GM21381 (cell line): ENCODE results near the gene CCDC127.

Experiments
- ATAC-seq: cut with Tn5 transposase; IDR thresholded peaks from one replicate; pipeline ENCODE4 v1.9.1; 2021; ENCODE audit warnings: mild to moderate bottlenecking, moderate library complexity; ENCODE audit not compliant: unreplicated experiment

The CCDC127 gene

DNA sequence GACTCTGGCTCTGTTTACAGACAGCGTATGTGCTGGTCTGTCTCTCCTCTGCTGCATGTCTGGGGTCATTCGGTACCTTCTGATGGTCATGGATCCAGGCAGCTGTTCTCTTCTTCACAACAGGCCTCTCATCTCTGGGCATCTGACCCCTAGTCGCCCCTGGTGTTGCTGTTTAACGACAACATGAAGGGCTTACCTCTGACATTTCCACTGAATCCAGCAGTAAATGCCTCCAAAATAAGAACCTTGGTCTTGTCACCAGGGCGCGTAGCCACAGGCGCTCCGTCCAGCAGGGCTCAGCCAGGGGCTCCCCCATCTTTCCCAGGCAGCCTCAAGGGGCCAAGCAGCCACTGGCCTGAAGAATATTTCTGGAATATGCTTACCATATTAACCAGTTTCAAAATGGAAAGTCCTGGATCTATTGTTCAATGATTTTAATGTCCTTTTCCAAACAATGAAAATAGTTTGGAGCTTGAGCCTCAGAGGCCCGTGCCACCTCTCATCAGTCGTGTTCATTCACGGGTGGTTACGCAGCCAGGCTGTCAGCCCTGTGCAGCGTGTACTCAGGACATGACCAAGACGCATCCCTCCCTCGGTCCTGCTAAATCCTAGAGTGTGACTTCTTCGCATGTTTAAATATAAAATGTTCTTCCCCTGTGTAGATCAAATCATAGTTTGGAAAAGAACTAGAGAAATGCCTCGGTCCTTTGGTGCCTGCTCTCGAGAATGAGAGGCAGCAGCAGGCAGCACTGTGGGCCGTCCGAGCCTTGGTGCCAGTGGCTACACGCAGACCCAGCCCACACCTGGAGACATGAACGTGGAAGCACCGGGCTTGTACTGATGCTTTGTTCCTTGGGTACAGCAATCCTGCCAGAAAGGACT is 56.8 kb downstream of the CCDC127 start:
- ATAC-seq, result no peak

DNA sequence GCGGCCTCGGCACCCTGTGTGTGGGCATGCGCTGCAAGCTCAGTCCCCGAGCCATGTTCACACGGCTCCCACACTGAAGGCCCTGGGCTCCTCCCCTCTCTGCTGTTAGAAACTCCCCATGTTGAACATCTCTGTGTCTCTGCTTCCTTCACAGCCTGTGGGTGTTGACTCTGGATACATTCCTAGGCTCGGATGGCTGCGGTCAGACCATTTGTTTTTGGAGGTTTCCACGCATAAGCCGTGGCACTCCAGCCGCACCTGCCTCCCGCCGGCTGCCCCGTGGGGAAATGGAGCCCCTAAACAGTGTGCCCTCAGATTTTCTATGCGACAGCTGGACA is 57.8 kb downstream of the CCDC127 start:
- no peak for ATAC-seq

DNA sequence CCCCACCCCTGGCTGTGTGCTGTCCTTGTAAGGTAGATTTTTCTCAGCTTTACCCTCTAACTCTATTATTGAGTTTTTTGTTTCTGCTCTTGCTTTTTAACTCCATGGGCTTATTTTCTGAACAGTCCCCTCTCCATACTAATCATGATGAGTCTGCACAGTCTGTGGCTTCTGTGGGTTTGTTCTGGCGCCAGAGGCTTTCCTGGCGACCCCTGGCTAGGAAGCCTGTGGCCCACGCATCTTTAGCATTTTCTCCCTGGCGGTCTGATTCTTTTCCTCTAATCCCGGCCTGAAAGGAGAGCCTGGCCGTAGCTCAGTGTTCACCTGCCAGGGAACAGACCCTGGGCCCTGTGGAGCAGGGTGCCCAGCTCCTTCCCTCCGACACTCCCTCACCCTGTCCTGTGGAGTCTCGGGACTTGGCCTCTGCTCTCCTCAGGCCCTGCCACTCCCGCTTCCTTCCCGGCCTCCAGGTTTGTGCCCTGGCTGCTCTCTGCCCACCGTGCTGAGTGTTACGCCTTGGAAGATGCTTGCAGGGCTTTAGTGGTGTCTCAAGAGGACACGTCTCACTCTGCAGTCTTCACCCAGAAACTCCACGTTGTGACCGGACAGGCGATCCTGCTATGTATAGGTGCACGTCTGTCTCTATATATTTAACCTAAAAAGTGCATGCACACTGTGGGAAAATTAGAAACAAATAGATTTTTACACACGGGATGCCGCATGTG is 58.3 kb downstream of the CCDC127 start:
- no peak for ATAC-seq

DNA sequence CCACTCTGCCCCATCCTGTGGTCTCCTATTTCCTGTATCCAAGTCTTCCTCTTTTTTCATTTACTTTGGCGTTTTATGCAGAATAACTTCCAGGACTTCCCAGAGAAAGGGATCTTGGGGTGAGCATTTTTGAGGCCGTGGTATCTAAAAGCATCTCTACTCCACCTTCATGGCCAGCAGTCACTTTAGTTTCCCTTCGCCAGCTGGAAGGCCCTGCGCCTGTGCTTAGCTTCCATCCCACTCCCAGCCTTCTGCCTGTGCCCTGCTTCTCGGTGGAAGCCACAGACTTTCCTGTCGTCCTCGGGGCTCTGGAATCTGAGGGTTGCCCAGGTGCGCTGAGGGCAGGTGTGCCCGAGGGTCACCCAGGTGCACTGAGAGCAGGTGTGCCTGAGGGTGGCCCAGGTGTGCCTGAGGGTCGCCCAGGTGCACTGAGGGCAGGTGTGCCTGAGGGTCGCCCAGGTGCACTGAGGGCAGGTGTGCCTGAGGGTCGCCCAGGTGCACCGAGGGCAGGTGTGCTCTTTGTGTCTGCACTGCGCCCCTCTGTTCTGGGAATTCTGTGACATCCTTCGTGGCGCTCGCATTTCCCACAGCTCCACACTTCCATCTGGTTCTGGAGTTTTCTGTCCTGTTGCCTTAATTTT is 59.0 kb downstream of the CCDC127 start:
- no peak for ATAC-seq

DNA sequence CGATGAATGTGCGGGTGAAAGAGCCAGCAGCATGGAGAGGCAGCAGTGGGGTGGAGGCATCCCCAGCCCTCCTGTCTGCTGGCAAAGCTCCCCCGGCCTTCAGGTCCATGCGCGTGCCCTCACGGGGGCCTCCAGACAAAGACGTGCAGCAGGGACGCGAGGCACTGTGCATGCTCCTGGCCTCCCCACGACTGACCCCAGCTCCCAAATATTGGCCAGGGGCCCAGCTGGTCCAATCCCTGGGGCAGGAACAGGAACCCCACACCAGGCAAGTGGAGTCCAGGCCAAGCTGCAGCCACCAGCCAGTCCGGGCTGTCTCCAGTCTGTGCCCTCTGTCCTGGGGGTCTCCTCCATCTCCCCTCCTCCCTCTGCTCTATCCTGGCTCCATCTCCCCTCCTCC is 60.2 kb downstream of the CCDC127 start:
- no peak for ATAC-seq

DNA sequence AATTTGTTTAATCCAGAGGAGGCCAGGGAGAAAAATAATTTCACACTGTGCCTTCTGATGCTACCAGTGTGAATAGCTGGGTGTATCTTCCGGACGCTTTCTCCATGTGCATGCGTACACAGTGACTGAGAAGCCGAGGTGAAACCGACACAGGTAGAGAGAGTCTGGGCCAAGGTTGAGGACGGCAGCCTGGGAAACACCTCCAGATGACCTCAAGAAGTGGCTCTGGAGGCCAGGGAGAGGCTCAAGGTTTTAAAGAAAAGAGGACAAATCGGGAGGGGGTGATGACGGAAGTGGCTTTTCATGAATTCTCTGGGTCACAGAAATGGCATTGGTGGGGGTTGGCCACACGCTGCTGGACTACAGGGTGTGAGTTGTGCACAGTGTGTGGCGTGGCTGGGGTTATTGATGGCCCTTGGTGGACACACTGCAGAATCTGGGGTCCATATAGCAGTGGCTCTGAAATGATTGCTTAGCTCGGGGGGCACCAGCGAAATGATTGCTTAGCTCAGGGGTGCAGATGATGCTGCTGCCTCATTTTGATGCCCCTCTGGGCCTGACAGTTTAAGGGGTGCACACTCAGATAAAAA is 60.7 kb downstream of the CCDC127 start:
- ATAC-seq, result no peak

DNA sequence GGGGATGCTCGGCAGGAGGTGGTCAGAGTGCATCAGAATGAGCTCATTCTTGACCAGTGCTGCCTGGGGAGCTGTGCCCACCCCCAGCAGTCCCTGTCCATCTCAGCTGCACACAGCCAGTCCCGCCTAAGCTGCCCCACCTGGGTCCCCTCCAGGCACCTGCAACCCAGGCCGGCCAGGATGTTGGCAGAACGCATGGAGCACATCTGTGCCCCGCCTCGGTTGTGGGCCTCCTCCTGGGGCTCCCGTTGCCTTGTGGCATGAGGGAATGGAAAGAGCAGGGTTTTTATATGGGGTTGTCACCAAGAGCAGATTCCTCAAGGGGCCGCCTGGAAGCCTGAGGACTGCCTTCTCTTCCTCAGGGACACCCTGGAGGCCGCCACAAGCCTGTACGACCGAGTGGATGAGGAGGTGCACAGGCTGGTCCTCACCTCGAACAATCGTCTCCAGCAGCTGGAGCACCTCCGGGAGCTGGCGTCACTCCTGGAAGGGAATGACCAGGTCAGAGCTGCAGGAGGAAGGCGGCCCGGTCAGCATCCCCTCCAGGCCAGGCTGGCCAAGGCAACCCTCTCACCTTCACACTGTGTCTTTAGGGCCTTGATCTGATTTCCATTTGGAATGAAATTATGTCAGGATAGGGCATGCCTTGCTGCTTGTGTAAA is 61.4 kb downstream of the CCDC127 start:
- ATAC-seq, result no peak

DNA sequence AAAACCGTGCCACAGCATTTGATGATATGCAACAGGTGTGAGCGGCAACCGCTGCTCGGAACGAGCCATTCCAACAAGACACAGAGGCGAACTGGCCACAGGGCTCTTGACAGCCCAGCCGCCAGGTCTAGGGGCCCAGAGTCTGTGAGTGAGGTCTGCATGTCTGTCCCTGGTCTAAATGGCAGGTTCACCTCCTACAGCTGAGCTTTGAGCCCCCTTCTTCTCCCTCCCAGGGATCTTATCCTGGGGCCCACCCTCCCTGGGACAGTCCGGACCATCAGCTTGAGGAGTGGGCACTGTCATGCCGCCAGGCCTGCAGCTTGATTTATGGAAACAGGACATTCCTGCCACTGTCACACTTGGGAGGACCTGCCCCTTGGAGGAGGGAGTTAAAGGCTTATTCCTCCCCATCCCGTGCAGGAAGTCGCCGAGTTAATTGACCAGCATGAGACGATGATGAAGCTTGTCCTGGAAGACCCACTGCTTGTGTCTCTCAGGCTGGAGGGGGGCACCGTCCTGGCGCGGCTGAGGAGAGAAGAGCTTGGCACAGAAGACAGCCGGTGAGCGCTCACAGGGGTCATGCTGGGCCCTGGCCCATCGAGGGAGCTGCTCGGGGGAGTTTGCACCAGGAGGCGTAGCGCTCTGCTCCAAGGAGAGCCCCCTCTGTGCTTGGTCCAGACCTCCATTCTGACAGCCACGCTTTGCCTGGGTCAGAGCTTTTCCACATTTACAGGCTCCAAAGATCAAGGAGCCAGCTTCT is 62.1 kb downstream of the CCDC127 start:
- ATAC-seq, result no peak

DNA sequence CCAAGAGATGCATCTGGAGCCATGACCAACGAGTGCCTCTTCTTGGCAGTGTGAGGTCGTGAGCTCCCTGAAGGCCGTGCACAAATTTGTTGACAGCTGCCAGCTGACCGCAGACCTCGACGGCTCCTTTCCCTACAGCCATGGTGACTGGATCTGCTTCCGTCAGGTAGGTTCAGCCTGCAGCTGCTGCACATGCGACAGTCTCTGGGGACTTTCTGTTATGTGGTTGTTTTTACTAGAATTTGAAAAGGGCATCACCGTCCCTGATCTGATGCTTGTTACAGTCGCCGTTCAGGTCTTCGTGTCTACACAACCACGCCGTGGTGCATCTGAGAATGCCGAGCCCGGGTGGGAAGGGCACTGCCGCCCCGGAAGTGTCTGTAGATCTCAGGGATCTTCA is 63.1 kb downstream of the CCDC127 start:
- no peak for ATAC-seq

DNA sequence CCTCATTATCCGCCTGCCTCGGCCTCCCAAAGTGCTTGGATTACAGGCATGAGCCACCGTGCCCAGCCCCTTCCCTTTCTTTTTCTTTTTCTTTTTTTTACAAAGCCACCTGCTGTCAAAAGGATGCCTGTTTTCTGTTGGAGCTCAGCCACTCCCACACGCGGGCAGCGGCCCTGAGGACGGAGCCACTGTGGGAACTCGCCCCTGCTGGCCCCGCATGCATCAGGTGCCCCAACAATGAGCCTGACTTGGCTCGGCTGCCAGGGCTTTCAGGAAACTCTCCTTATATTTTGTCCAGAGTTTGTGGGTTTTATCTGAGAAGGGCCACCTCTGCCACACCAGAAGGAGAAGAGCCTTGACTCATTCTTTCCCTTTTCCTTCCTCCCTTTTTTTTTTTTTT is 63.7 kb downstream of the CCDC127 start:
- ATAC-seq, result no peak

DNA sequence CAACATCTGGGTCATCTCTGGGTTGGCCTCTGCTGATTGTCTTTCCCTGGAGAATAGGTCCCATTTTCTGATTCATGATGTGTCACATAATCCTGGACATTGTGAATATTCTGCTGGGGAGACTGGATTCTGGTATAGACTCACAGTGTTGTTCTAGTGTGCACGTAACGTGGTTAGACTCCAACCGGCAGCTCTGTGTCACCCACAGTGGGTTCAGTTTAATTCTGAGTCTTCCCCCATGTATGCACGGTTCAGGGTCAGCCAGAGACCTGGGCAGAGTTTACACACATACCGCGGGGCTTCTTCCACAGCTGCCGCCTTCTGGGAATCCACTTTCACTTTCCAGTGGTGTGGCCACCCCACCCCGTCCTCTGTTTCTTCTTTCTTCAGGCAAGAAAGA is 64.7 kb downstream of the CCDC127 start:
- ATAC-seq, result no peak

DNA sequence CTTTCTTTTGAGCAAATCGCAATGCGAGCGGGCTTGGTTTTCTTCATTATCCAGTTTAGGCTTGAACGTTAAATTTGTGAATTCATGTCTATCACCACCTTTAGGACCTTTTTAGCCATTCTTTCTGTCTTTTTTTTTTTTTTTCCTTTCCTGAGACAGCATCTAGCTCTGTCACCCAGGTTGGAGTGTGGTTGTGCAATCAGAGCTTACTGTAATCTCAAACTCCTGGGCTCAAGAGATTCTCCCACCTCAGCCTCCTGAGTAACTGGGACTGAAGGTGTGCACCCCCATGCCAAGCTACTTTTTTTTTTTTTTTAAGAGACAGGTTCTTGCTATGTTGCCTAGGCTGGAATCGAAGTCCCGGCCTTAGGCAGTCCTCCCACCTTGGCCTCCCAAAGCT is 65.9 kb downstream of the CCDC127 start:
- ATAC-seq, result no peak

DNA sequence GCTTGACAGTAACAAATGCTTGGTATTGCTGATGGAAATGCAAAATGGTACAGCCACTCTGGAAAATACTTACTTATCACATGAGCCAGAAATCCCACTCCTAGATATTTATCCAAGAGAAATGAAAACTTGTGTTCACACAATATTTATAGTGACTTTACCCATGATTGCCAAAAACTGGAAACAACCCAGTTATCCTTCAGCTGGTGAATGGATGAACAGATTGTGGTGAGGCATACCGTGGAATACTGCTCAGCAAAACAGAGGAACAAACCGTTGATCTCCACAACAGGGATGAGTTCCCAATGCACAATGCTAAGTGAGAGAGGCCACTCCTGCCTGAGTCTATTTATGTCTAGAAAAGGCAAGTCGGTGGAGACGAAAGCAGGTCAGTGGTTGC is 67.2 kb downstream of the CCDC127 start:
- ATAC-seq, result no peak

DNA sequence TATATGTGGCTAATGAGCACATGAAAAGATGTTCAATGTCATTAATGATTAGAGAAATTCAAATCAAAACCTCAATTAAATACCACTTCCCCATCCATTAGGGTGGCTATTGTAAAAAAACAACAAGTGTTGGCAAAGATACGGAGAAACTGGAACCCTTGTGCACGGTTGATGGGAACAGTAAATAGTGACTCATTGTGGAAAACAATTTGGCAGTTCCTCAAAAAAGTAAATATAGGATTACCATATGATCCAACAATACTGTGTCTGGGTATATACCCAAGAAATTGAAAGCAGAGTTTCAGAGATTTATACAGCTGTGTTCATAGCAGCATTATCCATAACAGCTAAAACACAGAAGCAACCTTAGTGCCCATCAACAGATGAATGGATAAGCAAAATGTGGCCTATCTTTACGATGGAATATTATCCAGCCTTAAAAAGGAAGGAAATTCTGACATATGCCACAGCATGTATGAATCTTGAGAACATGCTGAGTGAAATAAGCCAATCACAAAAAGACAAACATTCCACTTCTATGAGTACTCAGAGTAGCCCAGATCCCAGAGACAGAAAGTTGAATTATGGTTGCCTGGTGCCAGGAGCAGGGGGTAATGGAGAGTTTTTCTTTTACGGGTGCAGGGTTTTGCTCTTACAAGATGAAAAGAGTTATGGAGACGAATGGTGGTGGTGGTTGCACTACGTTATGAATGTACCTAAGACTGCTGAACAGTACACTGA is 68.0 kb downstream of the CCDC127 start:
- no peak for ATAC-seq

DNA sequence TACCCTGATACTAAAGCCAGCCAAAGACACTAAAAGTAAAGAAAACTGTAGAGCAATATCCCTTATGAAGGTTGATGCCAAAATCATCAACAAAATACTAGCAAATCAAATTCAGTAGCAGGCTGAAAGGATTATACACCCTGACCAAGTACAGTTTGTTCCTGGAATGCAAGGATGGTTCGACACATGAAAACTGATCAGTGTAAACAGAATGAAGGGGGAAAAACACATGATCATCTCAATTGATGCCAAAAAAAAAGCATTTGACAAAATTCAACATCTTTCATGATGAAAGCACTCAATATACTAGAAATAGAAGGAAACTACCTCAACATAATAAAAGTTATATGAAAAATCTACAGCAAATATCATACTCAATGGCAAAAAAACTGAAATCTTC is 70.2 kb downstream of the CCDC127 start:
- ATAC-seq, result no peak
